B cell (primary cell): ENCODE measurements around the gene GABRR1. TPM values are rescaled to one million over a fixed set of nuclear protein-coding genes. Genes with fewer than 3 reads are reported as not detected.

ENCODE experiments used
- polyA plus RNA-seq: library from polyadenylated mRNA; depleted of rRNA; stranded (reverse); fragments of >200 nt; gene quantifications from 2 replicates; pipeline ENCODE4 v1.2.3, GENCODE V29; 2012
- total RNA-seq, 2 donors: library from RNA; stranded (reverse); fragments of 120-200 nt in 1 of 2; gene quantifications; 1 replicate in 1 of 2; 2 replicates in 1 of 2; pipeline versions ENCODE4 v1.2.3 to v1.2.4, GENCODE V29; 2013 to 2022

GABRR1 gene
- total and polyA plus RNA-seq, 2 donors (not counting 1 experiment from before 2014, with no cell fraction given), result not detected

Other genes starting within 250 kb of the GABRR1 start
- 460 and 486 TPM in 2 replicates for gene PNRC1, start 136.6 kb downstream of the GABRR1 start, total RNA-seq
- gene PNRC1, start 136.6 kb downstream of the GABRR1 start, polyA plus RNA-seq, result 158 and 184 TPM in 2 replicates
- gene SRSF12, start 99.3 kb downstream of the GABRR1 start, total RNA-seq, result not detected in 2 replicates
- not detected in 2 replicates for gene SRSF12, start 99.3 kb downstream of the GABRR1 start, polyA plus RNA-seq
- 15.3 and 16.4 TPM in 2 replicates for gene PM20D2, start 71.3 kb downstream of the GABRR1 start, total RNA-seq
- 7.4 and 10.4 TPM in 2 replicates for gene PM20D2, start 71.3 kb downstream of the GABRR1 start, polyA plus RNA-seq
- gene GABRR2, start 97.9 kb upstream of the GABRR1 start, total RNA-seq, result 0.59 and 1.6 TPM in 2 replicates
- 4.7 and 7.8 TPM in 2 replicates for gene GABRR2, start 97.9 kb upstream of the GABRR1 start, polyA plus RNA-seq
- gene UBE2J1, start 135.4 kb upstream of the GABRR1 start, total RNA-seq, result 28.0 and 31.1 TPM in 2 replicates
- 55.6 and 65.4 TPM in 2 replicates for gene UBE2J1, start 135.4 kb upstream of the GABRR1 start, polyA plus RNA-seq
- 2.7 and 4.5 TPM in 2 replicates for gene RRAGD, start 194.9 kb upstream of the GABRR1 start, total RNA-seq
- 0.27 and 0.58 TPM in 2 replicates for gene RRAGD, start 194.9 kb upstream of the GABRR1 start, polyA plus RNA-seq
- gene ANKRD6, start 215.8 kb upstream of the GABRR1 start, total RNA-seq, result 10.5 and 15.0 TPM in 2 replicates
- gene ANKRD6, start 215.8 kb upstream of the GABRR1 start, polyA plus RNA-seq, result 2.9 and 3.8 TPM in 2 replicates